Vagina (tissue), 2 donors: ENCODE measurements around the gene EGLN2.

Source experiments
- CTCF ChIP-seq, 3 experiments: fragments of 450-650 bp in 2 of 3; fragments of 200-600 bp in 1 of 3; sonication (generic) in 1 of 3; IDR thresholded peaks; one replicate each; pipeline ENCODE4 v1.5.1; 2017 to 2019; ENCODE audit warnings: antibody characterized with exemption in 3 of 3, mild to moderate bottlenecking in 2 of 3, moderate library complexity in 2 of 3
- POLR2A ChIP-seq, 2 donors: fragments of 450-650 bp; IDR thresholded peaks; one replicate each; pipeline ENCODE4 v1.6.1; 2017; ENCODE audit warnings: antibody characterized with exemption in 2 of 2, mild to moderate bottlenecking in 2 of 2, moderate library complexity in 2 of 2
- POLR2AphosphoS5 ChIP-seq, 2 donors: sonication (generic); formaldehyde crosslinking; IDR thresholded peaks; one replicate each; pipeline ENCODE4 v1.9.0; 2017; ENCODE audit warnings: antibody characterized with exemption in 2 of 2, mild to moderate bottlenecking in 2 of 2, low read depth in 1 of 2; ENCODE audit not compliant: insufficient read depth in 1 of 2

GRCh38 chr19:40798683-40799557, at the start of gene EGLN2:
- no peak for TF ChIP-seq CTCF (IDR thresholded peaks at IDR 0.05)
- TF ChIP-seq POLR2A (IDR thresholded peaks at IDR 0.05): peak in 1 of 2 donors; percentile 83
- peak; percentile 91 to 96 for TF ChIP-seq POLR2AphosphoS5 (IDR thresholded peaks at IDR 0.05; ENCODE audit: insufficient read depth in 1 of 2, low read depth in 1 of 2)
